Karpas-422 (cell line): ENCODE measurements around the gene DRAXIN. TPM values are rescaled to one million over a fixed set of nuclear protein-coding genes. Genes with fewer than 3 reads are reported as not detected.
A peak's percentile ranks its signal among the peaks of the same experiment; 100 is the strongest.

ENCODE experiments used
- DNase-seq: peaks from one replicate; pipeline ENCODE4 v3.0.0-alpha.2; 2015
- H2AFZ ChIP-seq: fragments of 200-600 bp; sonication (generic); 2 replicates; pipeline ENCODE4 v1.6.1; 2014; ENCODE audit warnings: antibody characterized with exemption, low read length, mixed read lengths
- H3K27ac ChIP-seq: fragments of 200-600 bp; sonication (generic); 2 replicates; pipeline ENCODE4 v1.5.1; 2014; ENCODE audit warnings: mild to moderate bottlenecking, low read length, moderate library complexity
- H3K27me3 ChIP-seq: fragments of 200-600 bp; sonication (generic); 2 replicates; pipeline ENCODE4 v1.6.1; 2014; ENCODE audit warnings: low read length, mixed read lengths
- H3K36me3 ChIP-seq: fragments of 200-600 bp; sonication (generic); 2 replicates; pipeline ENCODE4 v1.6.1; 2014; ENCODE audit warnings: low read length, mixed read lengths; ENCODE audit not compliant: insufficient read depth
- H3K4me1 ChIP-seq: fragments of 200-600 bp; sonication (generic); 2 replicates; pipeline ENCODE4 v1.6.1; 2014; ENCODE audit warnings: mild to moderate bottlenecking, low read length, mixed read lengths
- H3K4me2 ChIP-seq: fragments of 200-600 bp; sonication (generic); 2 replicates; pipeline ENCODE4 v1.6.1; 2014; ENCODE audit warnings: low read length, low read depth, mild to moderate bottlenecking; ENCODE audit not compliant: poor library complexity, severe bottlenecking
- H3K4me3 ChIP-seq: fragments of 200-600 bp; sonication (generic); 2 replicates; pipeline ENCODE4 v1.5.1; 2014; ENCODE audit warnings: mild to moderate bottlenecking, antibody characterized with exemption, low read length, mixed read lengths
- H3K79me2 ChIP-seq: fragments of 200-600 bp; sonication (generic); 2 replicates; pipeline ENCODE4 v1.6.1; 2014; ENCODE audit warnings: mild to moderate bottlenecking, low read length, mixed read lengths
- H3K9ac ChIP-seq: fragments of 200-600 bp; sonication (generic); 2 replicates; pipeline ENCODE4 v1.6.0; 2014; ENCODE audit warnings: low read length
- H3K9me2 ChIP-seq: fragments of 200-600 bp; sonication (generic), shearing (Covaris generic); replicated peaks from 2 replicates; pipeline ENCODE4 v1.6.0; 2014; ENCODE audit warnings: mild to moderate bottlenecking, low read length, moderate library complexity; ENCODE audit not compliant: insufficient read depth
- H3K9me3 ChIP-seq: fragments of 300-700, 200-600 bp; sonication (generic); 2 replicates; pipeline ENCODE4 v1.6.1; 2014; ENCODE audit warnings: low read length, mixed read lengths
- H4K20me1 ChIP-seq: fragments of 200-600 bp; sonication (generic); 2 replicates; pipeline ENCODE4 v1.6.1; 2014; ENCODE audit warnings: mild to moderate bottlenecking, antibody characterized with exemption, low read length, low read depth; ENCODE audit not compliant: insufficient read depth
- total RNA-seq: library from RNA; depleted of rRNA; stranded (reverse); fragments of >200 nt; shearing (Covaris generic); gene quantifications from 2 replicates; pipeline ENCODE4 v1.2.3, GENCODE V29; 2014; ENCODE audit warnings: low replicate concordance

DRAXIN gene
- total RNA-seq, 1 experiment from 2014 or later, result not detected

- DNase-seq, result no peak
- no peak overlapping the region for H2AFZ ChIP-seq
- no peak overlapping the region for H3K4me3 ChIP-seq
- no peak overlapping the region for H3K4me2 ChIP-seq
- H3K27me3 ChIP-seq, result no peaks in the 10 kb centered on the region
- no peaks in the 10 kb centered on the region for H3K79me2 ChIP-seq
- H3K9me2 ChIP-seq, result no peaks in the 10 kb centered on the region
- no peak overlapping the region for H3K9ac ChIP-seq
- H4K20me1 ChIP-seq, result no peaks in the 10 kb centered on the region
- H3K4me1 ChIP-seq, result peaks cover 4% of the 10 kb centered on the region; the same call in 1 of the 2 replicates
- H3K9me3 ChIP-seq, result no peaks in the 10 kb centered on the region
- no peak overlapping the region for H3K27ac ChIP-seq
- no peaks in the 10 kb centered on the region for H3K36me3 ChIP-seq
Measured at GRCh38 chr1:11714831-11715575, 23.5 kb downstream of the DRAXIN start.

GRCh38 chr1:11719313-11720032, 28.0 kb downstream of the DRAXIN start:
- Histone ChIP-seq H3K4me1 (peaks cover 4% of the 10 kb centered on the region; the same call in 1 of the 2 replicates), H3K4me3 (no peak overlapping the region), H3K27ac (no peak overlapping the region), H3K36me3 (no peaks in the 10 kb centered on the region), H2AFZ (no peak overlapping the region), H3K4me2 (peak overlapping the region; percentile 16), H3K79me2 (no peaks in the 10 kb centered on the region), H4K20me1 (no peaks in the 10 kb centered on the region), H3K9me3 (no peaks in the 10 kb centered on the region), H3K27me3 (no peaks in the 10 kb centered on the region), H3K9ac (no peak overlapping the region), H3K9me2 (no peaks in the 10 kb centered on the region)
- peak; percentile 83 for DNase-seq

GRCh38 chr1:11720033-11720376, 28.5 kb downstream of the DRAXIN start:
- H4K20me1 ChIP-seq, result no peaks in the 10 kb centered on the region
- no peak overlapping the region for H3K4me2 ChIP-seq
- peaks cover 4% of the 10 kb centered on the region; the same call in 1 of the 2 replicates for H3K4me1 ChIP-seq
- H3K9me3 ChIP-seq, result no peaks in the 10 kb centered on the region
- no peak overlapping the region for H3K9ac ChIP-seq
- H3K9me2 ChIP-seq, result no peaks in the 10 kb centered on the region
- no peak overlapping the region for H3K27ac ChIP-seq
- no peak overlapping the region for H2AFZ ChIP-seq
- no peaks in the 10 kb centered on the region for H3K79me2 ChIP-seq
- H3K4me3 ChIP-seq, result no peak overlapping the region
- DNase-seq, result no peak
- no peaks in the 10 kb centered on the region for H3K27me3 ChIP-seq
- H3K36me3 ChIP-seq, result no peaks in the 10 kb centered on the region

- Histone ChIP-seq H3K27ac (no peak overlapping the region), H3K4me2 (no peak overlapping the region), H3K9ac (no peak overlapping the region), H3K79me2 (no peaks in the 10 kb centered on the region), H4K20me1 (no peaks in the 10 kb centered on the region), H3K4me3 (no peak overlapping the region), H3K36me3 (no peaks in the 10 kb centered on the region), H3K27me3 (no peaks in the 10 kb centered on the region), H3K9me3 (no peaks in the 10 kb centered on the region), H3K9me2 (no peaks in the 10 kb centered on the region), H3K4me1 (peaks cover 4% of the 10 kb centered on the region; the same call in 1 of the 2 replicates), H2AFZ (no peak overlapping the region)
- DNase-seq, result no peak
Measured at GRCh38 chr1:11720525-11720924, 29.0 kb downstream of the DRAXIN start.

- Histone ChIP-seq H2AFZ (no peak overlapping the region), H3K27me3 (no peaks in the 10 kb centered on the region), H3K4me2 (no peak overlapping the region)
Measured at GRCh38 chr1:11721311-11721710, 29.8 kb downstream of the DRAXIN start.

GRCh38 chr1:11722538-11722937, 31.0 kb downstream of the DRAXIN start:
- no peaks in the 10 kb centered on the region for H3K79me2 ChIP-seq
- no peak overlapping the region for H2AFZ ChIP-seq
- H3K4me1 ChIP-seq, result peaks cover 4% of the 10 kb centered on the region; the same call in 1 of the 2 replicates
- H3K9ac ChIP-seq, result no peak overlapping the region
- no peaks in the 10 kb centered on the region for H3K9me2 ChIP-seq
- H3K4me3 ChIP-seq, result no peak overlapping the region
- no peak overlapping the region for H3K4me2 ChIP-seq
- H3K27me3 ChIP-seq, result no peaks in the 10 kb centered on the region
- H3K9me3 ChIP-seq, result no peaks in the 10 kb centered on the region
- DNase-seq, result no peak
- no peaks in the 10 kb centered on the region for H4K20me1 ChIP-seq
- H3K27ac ChIP-seq, result no peak overlapping the region
- no peaks in the 10 kb centered on the region for H3K36me3 ChIP-seq

More at GRCh38 chr1:11721311-11721710, 29.8 kb downstream of the DRAXIN start:
- Histone ChIP-seq H3K36me3 (no peaks in the 10 kb centered on the region), H3K9me3 (no peaks in the 10 kb centered on the region), H3K9me2 (no peaks in the 10 kb centered on the region), H3K4me3 (no peak overlapping the region), H3K9ac (no peak overlapping the region), H3K79me2 (no peaks in the 10 kb centered on the region), H3K4me1 (peaks cover 4% of the 10 kb centered on the region; the same call in 1 of the 2 replicates), H4K20me1 (no peaks in the 10 kb centered on the region), H3K27ac (no peak overlapping the region)
- DNase-seq, result no peak

- Histone ChIP-seq H2AFZ (no peak overlapping the region), H3K9ac (no peak overlapping the region), H3K27ac (no peak overlapping the region), H3K36me3 (no peaks in the 10 kb centered on the region), H3K9me3 (no peaks in the 10 kb centered on the region), H3K4me1 (peaks cover 8% of the 10 kb centered on the region), H3K79me2 (no peaks in the 10 kb centered on the region), H3K9me2 (no peaks in the 10 kb centered on the region), H3K4me2 (no peak overlapping the region), H3K4me3 (no peak overlapping the region), H4K20me1 (no peaks in the 10 kb centered on the region), H3K27me3 (no peaks in the 10 kb centered on the region)
- no peak for DNase-seq
Measured at GRCh38 chr1:11725616-11726015, 34.1 kb downstream of the DRAXIN start.

GRCh38 chr1:11727119-11727518, 35.6 kb downstream of the DRAXIN start:
- Histone ChIP-seq H3K27me3 (no peaks in the 10 kb centered on the region), H3K9me2 (no peaks in the 10 kb centered on the region), H2AFZ (no peak overlapping the region), H3K4me1 (peaks cover 9% of the 10 kb centered on the region), H3K9ac (no peak overlapping the region), H3K36me3 (no peaks in the 10 kb centered on the region), H4K20me1 (no peaks in the 10 kb centered on the region), H3K4me3 (no peak overlapping the region), H3K9me3 (no peaks in the 10 kb centered on the region), H3K27ac (no peak overlapping the region), H3K79me2 (no peaks in the 10 kb centered on the region), H3K4me2 (no peak overlapping the region)
- no peak for DNase-seq
